ENCODE data around the gene PTPRU. TPM values are rescaled to one million over a fixed set of nuclear protein-coding genes. Genes with fewer than 3 reads are reported as not detected.

PTPRU gene
- total RNA-seq, 1 experiment from 2014 or later: 45.5 TPM

- H2BK15ac ChIP-seq (ENCODE audit: low read depth, low read length): no peak overlapping the region
- H4K91ac ChIP-seq (ENCODE audit: insufficient read length, low read depth, low read length): no peak overlapping the region
- H4K8ac ChIP-seq (replicated peaks; ENCODE audit: insufficient read length, low read depth, low read length): no peak overlapping the region
- H4K20me1 ChIP-seq (ENCODE audit: control insufficient read depth, insufficient read depth, insufficient read length): no peaks in the 10 kb centered on the region
- WGBS (ENCODE audit: extremely low coverage, insufficient read length, low lambda C conversion rate): no CpG with 5 or more reads among the region's 10 CpGs
- no peaks in the 10 kb centered on the region; a peak in 2 of 5 replicates for H3K9me3 Mint-ChIP-seq
- TF ChIP-seq CTCF (conservative IDR thresholded peaks at IDR 0.05): no peak
- H3K4me1 Mint-ChIP-seq: peaks cover 13 to 31% of the 10 kb centered on the region in 2 experiments
- no peak overlapping the region for H3K4me3 Mint-ChIP-seq
- H3K9ac ChIP-seq (ENCODE audit: extremely low read depth, insufficient read length, low read length): no peak overlapping the region
- H2AK5ac ChIP-seq (ENCODE audit: insufficient read length, low read length): no peak overlapping the region
- no peak overlapping the region for H2BK5ac ChIP-seq (ENCODE audit: insufficient read length, low read length)
- DNase-seq: no peak
- H3K18ac ChIP-seq (ENCODE audit: insufficient read length, low read depth, low read length): no peak overlapping the region
- no peaks in the 10 kb centered on the region for H3K23me2 ChIP-seq (ENCODE audit: insufficient read length, low read depth, low read length, poor library complexity, severe bottlenecking)
- no peaks in the 10 kb centered on the region for H3K79me1 ChIP-seq (ENCODE audit: insufficient read depth, low read depth, low read length, poor library complexity, severe bottlenecking)
- no peak overlapping the region for H4K5ac ChIP-seq (ENCODE audit: insufficient read length, low read depth, low read length)
- no peak overlapping the region for H3K56ac ChIP-seq (ENCODE audit: insufficient read length, low read depth, low read length)
- H3K27me3 Mint-ChIP-seq (ENCODE audit: low read depth): no peaks in the 10 kb centered on the region
- peak overlapping the region; percentile 8 to 72 (median 66); a peak in 3 of 7 replicates for H3K27ac Mint-ChIP-seq
- H2BK12ac ChIP-seq (ENCODE audit: insufficient read length, low read depth, low read length): no peak overlapping the region
- no peak overlapping the region for H2BK120ac ChIP-seq (ENCODE audit: low read depth, low read length, poor library complexity, severe bottlenecking)
- no peak overlapping the region for H3K23ac ChIP-seq (ENCODE audit: insufficient read length, low read depth, low read length)
- no peaks in the 10 kb centered on the region for H3K4me1 ChIP-seq (ENCODE audit: insufficient read depth, low read length)
- no peaks in the 10 kb centered on the region for H3K79me2 ChIP-seq (ENCODE audit: insufficient read depth, low read length)
- no peak overlapping the region for H2BK20ac ChIP-seq (ENCODE audit: low read depth, low read length, poor library complexity, severe bottlenecking)
- no peak overlapping the region for H3K27ac ChIP-seq (ENCODE audit: insufficient read length, low read depth, low read length)
- H3K27me3 ChIP-seq (ENCODE audit: insufficient read depth, low read length): no peaks in the 10 kb centered on the region
- no peak overlapping the region for H3K14ac ChIP-seq (ENCODE audit: insufficient read depth, low read length)
- peaks cover 4 to 35% (median 28%) of the 10 kb centered on the region in 3 experiments; a peak in 6 of 7 replicates for H3K36me3 Mint-ChIP-seq (ENCODE audit: insufficient read depth in 1 of 3, low read depth in 3 of 3)
- no peak overlapping the region for H2AFZ ChIP-seq (ENCODE audit: low read length)
- H3K9me3 ChIP-seq (ENCODE audit: control insufficient read depth, low read depth, low read length): no peaks in the 10 kb centered on the region
- no peak overlapping the region for H3T11ph ChIP-seq (ENCODE audit: low read length)
- no peak overlapping the region for H3K4me2 ChIP-seq (ENCODE audit: insufficient read depth, insufficient read length, low read length)
- H3K4ac ChIP-seq (ENCODE audit: low read depth, low read length): no peak overlapping the region
Measured at GRCh38 chr1:29306471-29307140, 70.3 kb downstream of the PTPRU start.

Data from H9 (cell line).